HG03575 (cell line): ENCODE measurements around the gene PPP1R3G.

Experiments
- ATAC-seq: cut with Tn5 transposase; IDR thresholded peaks from one replicate; pipeline ENCODE4 v1.9.1; 2021; ENCODE audit not compliant: unreplicated experiment, insufficient number of reproducible peaks, low FRiP score; ENCODE audit errors: extremely low read depth

The PPP1R3G gene

DNA sequence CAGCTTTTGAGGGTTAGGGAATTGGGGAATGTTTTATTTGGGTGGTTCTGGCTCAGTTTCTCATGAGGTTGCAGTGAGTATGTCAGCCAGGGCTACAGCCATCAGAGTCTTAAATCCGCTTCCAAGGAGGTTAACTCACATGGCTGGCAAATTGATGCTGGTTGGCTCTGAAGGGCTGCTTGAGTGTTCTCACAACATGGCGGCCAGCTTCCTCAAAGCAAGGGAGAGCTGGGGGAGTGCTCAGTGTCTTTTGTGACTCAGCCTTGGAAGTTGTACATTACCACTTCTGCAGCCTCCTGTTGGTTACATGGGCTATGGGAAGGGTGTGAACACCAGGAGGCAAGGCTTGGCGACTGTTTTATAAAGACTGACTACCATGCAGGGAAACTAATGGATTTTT, 17.8 kb upstream of the PPP1R3G start:
- ATAC-seq, result no peak

- ATAC-seq, result no peak
These were observed 16.9 kb upstream of the PPP1R3G start for GRCh38 chr6:5068153-5068751.

DNA sequence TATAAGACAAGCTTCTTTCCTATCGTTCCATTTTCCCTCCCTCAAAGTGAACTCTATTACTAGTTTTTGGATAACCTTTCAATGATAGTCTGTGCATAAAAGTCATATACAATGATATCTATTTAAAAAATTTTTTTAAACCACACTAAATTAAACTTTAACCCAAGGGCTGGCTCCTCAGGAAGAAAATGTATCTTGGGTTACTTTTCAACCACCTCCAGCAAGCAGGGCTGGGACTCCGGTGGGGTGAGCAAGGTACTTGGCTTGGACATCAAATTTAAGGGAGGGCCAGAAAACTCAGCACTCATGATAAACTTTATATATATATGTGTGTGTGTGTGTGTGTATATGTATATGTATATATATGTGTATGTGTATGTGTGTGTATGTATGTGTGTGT, 13.9 kb upstream of the PPP1R3G start:
- ATAC-seq, result no peak

DNA sequence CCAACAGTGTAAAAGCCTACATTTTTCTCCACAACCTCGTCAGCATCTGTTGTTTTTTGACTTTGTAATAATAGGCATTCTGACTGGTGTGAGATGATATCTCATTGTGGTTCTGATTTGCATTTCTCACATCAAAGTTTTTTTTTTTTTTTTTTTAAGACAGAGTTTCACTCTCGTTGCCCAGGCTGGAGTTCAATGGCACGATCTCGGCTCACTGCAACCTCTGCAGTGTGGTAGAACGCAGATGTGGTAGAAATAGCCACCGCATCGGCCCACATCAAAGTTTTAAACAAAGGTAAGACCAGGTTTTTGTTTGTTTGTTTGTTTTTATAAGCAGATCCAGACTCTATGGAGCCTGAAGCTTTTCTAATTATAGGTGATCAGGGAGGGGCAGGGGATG, 12.7 kb upstream of the PPP1R3G start:
- ATAC-seq, result no peak

DNA sequence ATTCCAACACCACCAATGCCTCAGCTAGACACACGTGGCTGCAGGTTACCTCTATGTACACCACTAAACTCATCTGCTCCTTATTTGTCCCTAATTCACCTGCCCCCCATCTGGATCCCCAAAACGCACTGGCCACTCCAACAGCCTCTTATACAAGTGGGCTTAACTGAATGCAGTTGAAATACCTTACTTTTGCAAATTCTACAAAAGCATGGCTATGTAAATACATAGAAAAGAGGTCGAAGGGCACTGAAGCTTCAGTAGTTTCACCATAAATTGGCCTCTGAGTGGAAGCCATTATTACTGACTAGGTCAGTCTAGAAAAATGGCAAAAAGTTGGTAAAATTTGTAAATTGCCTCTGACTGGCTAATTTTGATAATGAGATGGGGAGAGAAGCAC, 11.1 kb upstream of the PPP1R3G start:
- ATAC-seq, result no peak

- no peak for ATAC-seq
These were observed 8.2 kb upstream of the PPP1R3G start for GRCh38 chr6:5076931-5077330.

- no peak for ATAC-seq
These were observed 6.9 kb upstream of the PPP1R3G start for GRCh38 chr6:5078121-5078669.

GRCh38 chr6:5079692-5080091, 5.4 kb upstream of the PPP1R3G start:
- no peak for ATAC-seq

DNA sequence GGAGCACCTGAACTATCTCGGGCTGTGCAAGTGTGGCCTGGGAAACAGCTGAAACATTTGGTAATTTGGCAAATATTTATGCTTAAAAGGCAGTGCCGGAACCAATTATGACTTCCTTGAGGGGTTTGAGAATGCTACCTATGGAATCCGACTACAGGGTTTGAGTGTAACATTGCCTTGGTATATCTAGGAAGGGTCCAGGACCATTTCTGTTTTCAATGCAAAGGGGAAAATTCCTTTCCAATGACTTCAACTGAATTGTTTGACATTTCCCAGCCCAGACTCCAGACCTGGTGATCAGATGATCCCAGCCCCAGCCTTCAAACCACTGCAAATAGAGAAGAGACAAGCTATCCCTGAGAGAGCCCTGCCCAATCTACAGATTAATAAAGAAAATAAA, 4.6 kb upstream of the PPP1R3G start:
- no peak for ATAC-seq

DNA sequence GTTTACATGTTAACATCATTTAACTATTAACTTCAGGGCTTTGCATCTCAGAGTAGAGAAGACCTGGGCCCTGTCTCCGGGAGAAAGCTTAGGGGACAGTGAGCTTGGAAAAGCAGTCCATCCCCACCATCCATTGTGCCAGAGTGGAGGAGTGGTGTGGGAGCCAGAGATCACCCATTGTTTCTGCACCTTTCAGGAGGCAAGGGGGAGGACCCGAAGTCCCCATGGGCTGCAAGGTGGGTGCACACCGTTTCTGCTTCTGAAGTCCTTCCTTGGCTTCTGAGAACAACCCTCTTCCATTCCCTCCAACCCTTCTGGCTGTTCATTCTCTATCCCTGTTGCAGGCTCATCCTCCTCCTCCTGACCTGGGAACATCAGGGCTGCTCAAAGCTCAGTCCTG, 4.0 kb upstream of the PPP1R3G start:
- ATAC-seq, result no peak

GRCh38 chr6:5081955-5082354, 3.2 kb upstream of the PPP1R3G start:
- ATAC-seq, result no peak

DNA sequence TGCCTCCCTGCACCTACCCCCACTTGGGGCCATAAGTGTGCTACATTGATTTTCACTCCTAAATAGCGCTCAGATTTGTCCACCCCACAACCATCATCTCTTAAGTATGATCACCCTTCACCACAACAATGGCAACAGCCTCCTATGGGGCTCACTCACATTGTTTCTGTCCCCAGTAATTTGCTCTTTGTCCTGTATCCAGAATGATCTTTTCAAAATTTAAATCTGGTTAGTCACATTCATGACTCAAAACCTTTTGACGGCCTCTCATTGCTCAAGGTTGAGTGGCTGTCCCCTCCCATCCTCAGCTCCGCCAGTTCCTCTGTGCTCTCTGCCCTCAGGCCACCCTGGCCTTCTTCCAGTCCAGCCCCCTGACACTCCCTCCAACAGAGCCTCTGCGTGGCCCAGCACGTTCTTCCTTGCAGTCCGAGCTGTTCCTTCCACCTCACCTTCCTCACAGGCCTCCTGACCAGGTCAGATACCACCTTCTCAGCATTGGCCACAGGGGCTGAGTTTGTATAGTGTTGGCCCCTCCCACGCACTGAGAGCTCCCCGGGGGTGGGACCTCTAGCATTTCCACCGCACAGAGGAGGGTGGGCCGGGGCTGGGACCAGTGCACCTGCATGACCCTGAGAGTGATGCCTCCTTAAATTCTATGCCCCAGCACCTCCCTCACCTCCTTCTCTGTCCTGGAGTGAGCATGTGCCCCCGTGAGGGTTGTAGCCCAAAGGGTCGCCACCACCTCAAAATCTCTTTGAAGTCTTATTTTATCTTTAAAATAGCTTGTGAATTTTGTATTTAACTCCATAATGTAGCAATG, 2.4 kb upstream of the PPP1R3G start:
- ATAC-seq, result no peak

- no peak for ATAC-seq
These were observed 1.9 kb upstream of the PPP1R3G start for GRCh38 chr6:5083307-5083583.

DNA sequence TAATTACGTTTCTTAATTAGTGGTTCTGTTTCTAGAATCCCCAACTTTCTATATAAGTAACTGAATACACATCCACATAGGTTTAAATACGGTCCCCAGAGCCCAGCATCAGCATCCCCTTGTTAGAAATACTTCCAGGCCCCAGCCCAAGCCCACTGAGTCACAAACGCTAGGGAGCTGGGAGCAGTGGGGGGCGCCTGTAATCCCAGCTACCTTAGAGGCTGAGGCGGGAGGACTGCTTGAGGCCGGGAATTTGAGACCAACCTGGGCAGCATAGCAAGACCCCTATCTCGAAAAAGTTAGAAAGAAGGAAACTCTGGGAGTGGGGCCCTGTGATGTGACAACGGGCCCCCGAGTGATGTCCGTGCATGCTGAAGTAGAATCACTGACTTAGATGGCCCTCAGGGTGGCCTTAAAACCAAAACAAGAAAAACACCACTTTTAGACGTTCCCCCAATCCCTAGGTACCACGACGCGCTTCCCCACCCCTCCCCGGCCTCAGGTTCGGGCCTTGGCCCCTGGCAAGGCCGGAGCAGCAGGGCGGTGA, 1.3 kb upstream of the PPP1R3G start:
- no peak for ATAC-seq

DNA sequence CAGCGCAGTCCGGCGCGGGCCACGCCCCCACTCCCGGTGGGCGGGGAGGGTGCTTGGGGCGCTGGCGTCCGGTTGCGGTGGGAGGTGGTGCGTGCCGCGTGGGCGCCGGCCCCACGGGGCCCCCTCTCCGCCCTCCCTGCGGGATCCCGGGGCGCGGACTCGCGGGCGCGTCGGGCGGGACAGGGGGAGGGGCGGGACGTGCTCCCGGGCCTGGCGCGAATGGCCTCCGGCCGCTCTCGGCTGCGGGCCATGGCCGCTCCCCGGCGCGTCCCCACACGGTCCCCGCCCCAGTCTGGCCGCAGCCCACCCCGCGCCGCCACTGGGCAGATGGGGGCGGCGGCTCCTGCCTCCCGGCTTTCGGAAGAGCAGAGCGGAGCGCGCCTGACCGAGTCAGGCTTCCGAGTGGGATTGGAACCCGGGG, 771 bp upstream of the PPP1R3G start:
- ATAC-seq, result no peak

GRCh38 chr6:5085648-5086293, 630 bp downstream of the PPP1R3G start:
- ATAC-seq, result no peak

GRCh38 chr6:5086294-5086890, 1.3 kb downstream of the PPP1R3G start:
- ATAC-seq, result no peak

GRCh38 chr6:5087389-5087788, 2.2 kb downstream of the PPP1R3G start:
- ATAC-seq, result no peak

- no peak for ATAC-seq
These were observed 3.6 kb downstream of the PPP1R3G start for GRCh38 chr6:5088780-5089179.
